IMR-90 (cell line): ENCODE measurements around the gene SUPT3H. TPM values are rescaled to one million over a fixed set of nuclear protein-coding genes. Genes with fewer than 3 reads are reported as not detected.

ENCODE experiments used
- ATAC-seq: fragments of 200-7000 bp; cut with Tn5 transposase; 2 replicates; pipeline ENCODE4 v1.9.1; 2020; ENCODE audit warnings: low read depth, mild to moderate bottlenecking, moderate library complexity
- BruUV-seq: library from RNA; stranded (reverse); fragments of 400-500 nt; replicated peaks from 2 replicates; lab custom pipeline; 2021; lab: Mats Ljungman, UMichigan
- CTCF ChIA-PET: fragments of 300-600 bp; formaldehyde crosslinking; extraction: SDS; loops from one replicate; lab custom pipeline; 2021; ENCODE audit warnings: antibody characterized with exemption; lab: Yijun Ruan, JAX
- POLR2A ChIA-PET: fragments of 300-600 bp; sonication (Branson Sonifier 250); formaldehyde crosslinking; loops from one replicate; lab custom pipeline; 2022; ENCODE audit warnings: antibody characterized with exemption; ENCODE audit not compliant: unreplicated experiment; lab: Charles Lee
- DNase-seq: peaks from one replicate; pipeline ENCODE4 v3.0.0; 2013
- H2AFZ ChIP-seq: replicated peaks from 2 replicates; pipeline ENCODE3; 2013; ENCODE audit warnings: low read length, mild to moderate bottlenecking; ENCODE audit not compliant: poor library complexity
- H2AK5ac ChIP-seq: 2 replicates; pipeline ENCODE4 v1.6.1; 2013; ENCODE audit warnings: low read depth, low read length, inconsistent platforms
- H2AK9ac ChIP-seq: replicated peaks from 2 replicates; pipeline ENCODE3; 2013; ENCODE audit warnings: mild to moderate bottlenecking, low read depth, low read length, moderate library complexity; ENCODE audit not compliant: poor library complexity
- H2BK120ac ChIP-seq: 2 replicates; pipeline ENCODE4 v1.6.1; 2013; ENCODE audit warnings: low read depth, low read length, inconsistent platforms
- H2BK15ac ChIP-seq: 3 replicates; pipeline ENCODE4 v1.6.1; 2013; ENCODE audit warnings: low read depth, low read length, inconsistent platforms
- H2BK20ac ChIP-seq: 2 replicates; pipeline ENCODE4 v1.6.1; 2013; ENCODE audit warnings: low read depth, mild to moderate bottlenecking, inconsistent platforms, low read length, moderate library complexity
- H2BK5ac ChIP-seq: 2 replicates; pipeline ENCODE4 v1.6.1; 2013; ENCODE audit warnings: mild to moderate bottlenecking, low read depth, low read length, inconsistent platforms; ENCODE audit not compliant: poor library complexity, severe bottlenecking
- H3K14ac ChIP-seq: replicated peaks from 2 replicates; pipeline ENCODE4 v1.6.1; 2013; ENCODE audit warnings: low read depth, low read length, inconsistent platforms
- H3K18ac ChIP-seq: 2 replicates; pipeline ENCODE4 v1.6.1; 2013; ENCODE audit warnings: low read depth, low read length, control low read depth
- H3K23ac ChIP-seq: 2 replicates; pipeline ENCODE4 v1.6.1; 2013; ENCODE audit warnings: low read depth, low read length, inconsistent platforms
- H3K27ac ChIP-seq: 2 replicates; pipeline ENCODE4 v1.5.1; 2013; ENCODE audit warnings: mild to moderate bottlenecking, control low read depth, low read length; ENCODE audit not compliant: insufficient read depth
- H3K27me3 ChIP-seq: 2 replicates; pipeline ENCODE4 v1.6.1; 2013; ENCODE audit warnings: low read length; ENCODE audit not compliant: control insufficient read depth, insufficient read depth
- H3K36me3 ChIP-seq: 2 replicates; pipeline ENCODE4 v1.6.1; 2013; ENCODE audit warnings: low read length, mixed read lengths; ENCODE audit not compliant: control insufficient read depth, insufficient read depth
- H3K4ac ChIP-seq: 2 replicates; pipeline ENCODE4 v1.6.1; 2013; ENCODE audit warnings: low read depth, low read length, inconsistent platforms
- H3K4me1 ChIP-seq: 2 replicates; pipeline ENCODE4 v1.6.1; 2013; ENCODE audit warnings: low read length, mixed read lengths; ENCODE audit not compliant: control insufficient read depth, insufficient read depth
- H3K4me2 ChIP-seq: 2 replicates; pipeline ENCODE4 v1.6.1; 2013; ENCODE audit warnings: low read depth, mild to moderate bottlenecking, control low read depth, low read length, moderate library complexity
- H3K4me3 ChIP-seq: 2 replicates; pipeline ENCODE4 v1.5.1; 2013; ENCODE audit warnings: low read depth, mild to moderate bottlenecking, control low read depth, low read length, moderate library complexity; ENCODE audit not compliant: insufficient read depth
- H3K56ac ChIP-seq: 2 replicates; pipeline ENCODE4 v1.6.1; 2013; ENCODE audit warnings: low read length, inconsistent platforms; ENCODE audit not compliant: insufficient read depth; ENCODE audit errors: extremely low read depth
- H3K79me1 ChIP-seq, 2 experiments: 2 replicates each; pipeline ENCODE4 v1.6.1; 2013; ENCODE audit warnings: low read length in 2 of 2, inconsistent platforms in 1 of 2, low read depth in 1 of 2
- H3K9ac ChIP-seq: 2 replicates; pipeline ENCODE4 v1.6.1; 2013; ENCODE audit warnings: low read depth, low read length, control low read depth
- H3K9me1 ChIP-seq: 2 replicates; pipeline ENCODE4 v1.6.1; 2013; ENCODE audit warnings: low read length, inconsistent platforms; ENCODE audit not compliant: insufficient read depth
- H3K9me3 ChIP-seq: 2 replicates; pipeline ENCODE4 v1.6.1; 2013; ENCODE audit warnings: low read length; ENCODE audit not compliant: control insufficient read depth, insufficient read depth
- H4K20me1 ChIP-seq: 2 replicates; pipeline ENCODE4 v1.6.1; 2013; ENCODE audit warnings: low read length, inconsistent platforms; ENCODE audit not compliant: insufficient read depth
- H4K5ac ChIP-seq: 2 replicates; pipeline ENCODE4 v1.6.1; 2013; ENCODE audit warnings: mild to moderate bottlenecking, low read depth, low read length, control low read depth
- H4K8ac ChIP-seq, 2 experiments: 2 replicates each; pipeline ENCODE4 v1.6.1; 2013; ENCODE audit warnings: low read depth in 2 of 2, low read length in 2 of 2, control low read depth in 1 of 2, inconsistent platforms in 1 of 2
- H4K91ac ChIP-seq: 2 replicates; pipeline ENCODE4 v1.6.1; 2013; ENCODE audit warnings: low read depth, low read length, inconsistent platforms; ENCODE audit not compliant: insufficient read depth
- CEBPB ChIP-seq: IDR thresholded peaks from 2 replicates; pipeline ENCODE4 v1.6.1; 2012; ENCODE audit warnings: low read depth, low read length, improper control_type of control experiment
- CHD1 ChIP-seq: IDR thresholded peaks from 2 replicates; pipeline ENCODE4 v1.6.1; 2012; ENCODE audit warnings: low read depth, low read length, improper control_type of control experiment
- CTCF ChIP-seq: conservative IDR thresholded peaks from 2 replicates; pipeline ENCODE4 v1.5.1; 2012; ENCODE audit warnings: mild to moderate bottlenecking, low read depth, low read length, improper control_type of control experiment
- ELK1 ChIP-seq: fragments of 150-350 bp; IDR thresholded peaks from 2 replicates; pipeline ENCODE4 v1.6.1; 2016; ENCODE audit warnings: low read depth, mild to moderate bottlenecking, low read length, moderate library complexity, borderline replicate concordance
- FOS ChIP-seq: fragments of 150-350 bp; IDR thresholded peaks from 2 replicates; pipeline ENCODE4 v1.6.1; 2016; ENCODE audit warnings: low read depth, low read length
- MAZ ChIP-seq: IDR thresholded peaks from 2 replicates; pipeline ENCODE4 v1.6.1; 2012; ENCODE audit warnings: low read depth, mild to moderate bottlenecking, low read length, improper control_type of control experiment, moderate library complexity, borderline replicate concordance
- MXI1 ChIP-seq: IDR thresholded peaks from 2 replicates; pipeline ENCODE4 v1.6.1; 2012; ENCODE audit warnings: low read depth, mild to moderate bottlenecking, low read length, moderate library complexity, borderline replicate concordance
- NFE2L2 ChIP-seq: fragments of 150-350 bp; IDR thresholded peaks from 2 replicates; pipeline ENCODE4 v1.6.1; 2016; ENCODE audit warnings: low read depth, mild to moderate bottlenecking, low read length
- POLR2A ChIP-seq: IDR thresholded peaks from 2 replicates; pipeline ENCODE4 v1.6.1; 2012; ENCODE audit warnings: mild to moderate bottlenecking, low read depth, low read length
- RAD21 ChIP-seq: IDR thresholded peaks from 2 replicates; pipeline ENCODE4 v1.6.1; 2012; ENCODE audit warnings: low read length, improper control_type of control experiment
- RCOR1 ChIP-seq: IDR thresholded peaks from 2 replicates; pipeline ENCODE4 v1.6.1; 2012; ENCODE audit warnings: mild to moderate bottlenecking, low read length, improper control_type of control experiment; ENCODE audit not compliant: insufficient replicate concordance
- RFX5 ChIP-seq: IDR thresholded peaks from 2 replicates; pipeline ENCODE4 v1.8.0; 2012; ENCODE audit warnings: low read depth, mild to moderate bottlenecking, low read length, moderate library complexity
- SMC3 ChIP-seq: fragments of 150-350 bp; IDR thresholded peaks from 2 replicates; pipeline ENCODE4 v1.6.1; 2016; ENCODE audit warnings: low read depth, mild to moderate bottlenecking, antibody characterized with exemption, low read length, moderate library complexity
- USF2 ChIP-seq: fragments of 150-350 bp; IDR thresholded peaks from 2 replicates; pipeline ENCODE4 v1.6.1; 2017; ENCODE audit warnings: mild to moderate bottlenecking, antibody characterized with exemption, low read length, low read depth
- WGBS, 2 experiments: methylation state at CpG; one replicate each; pipeline versions ENCODE4 v1.1.5 to v1.1.7; 2013; ENCODE audit warnings: missing lambda C conversion rate in 2 of 2; ENCODE audit not compliant: insufficient read length in 1 of 2; ENCODE audit errors: extremely low coverage in 2 of 2; 5-methylcytosine and 5-hydroxymethylcytosine counted together
- dilution Hi-C: fragments of 300-500 bp; cut with HindIII; formaldehyde crosslinking; loops from one replicate; pipeline ENCODE4 v1.14.3; 2018; ENCODE audit warnings: low sequenced_read_pairs; ENCODE audit not compliant: unreplicated experiment
- in situ Hi-C: fragments of 300-500 bp; cut with MboI; formaldehyde crosslinking; loops from 3 replicates; pipeline ENCODE4 v1.14.3; 2019; ENCODE audit warnings: low sequenced_read_pairs, inconsistent platforms, mixed read lengths
- intact Hi-C: fragments of 100-400 bp; cut with micrococcal nuclease; formaldehyde crosslinking; loops from 2 replicates; pipeline ENCODE4 v1.10.0; 2022
- polyA plus RNA-seq, 3 experiments: library from polyadenylated mRNA; depleted of rRNA; stranded (reverse); fragments of >200 nt; gene quantifications; 2 replicates each; pipeline ENCODE4 v1.2.3, GENCODE V29; 2012; ENCODE audit warnings: low replicate concordance in 1 of 3
- total RNA-seq: library from RNA; depleted of rRNA; stranded (reverse); fragments of >200 nt; gene quantifications from 2 replicates; pipeline ENCODE4 v1.2.3, GENCODE V29; 2012

The SUPT3H gene
- total and polyA plus RNA-seq, 2 of the 4 experiments (the other 2 are of a cell fraction) = 4.5 to 5.0 TPM

GRCh38 chr6:44915111-44915510 lies 462.6 kb downstream of the SUPT3H start:
- Histone ChIP-seq H2AK5ac (no peak overlapping the region), H4K5ac (no peak overlapping the region), H3K79me1 (no peaks in the 10 kb centered on the region), H3K4me2 (no peak overlapping the region), H3K14ac (no peak overlapping the region), H2BK5ac (no peak overlapping the region), H4K8ac (no peak overlapping the region), H3K9ac (no peak overlapping the region), H3K23ac (no peak overlapping the region), H2BK120ac (no peak overlapping the region), H3K36me3 (no peaks in the 10 kb centered on the region), H2BK20ac (no peak overlapping the region), H3K9me3 (no peaks in the 10 kb centered on the region), H2AFZ (no peak overlapping the region), H3K4me3 (no peak overlapping the region), H3K27ac (no peak overlapping the region), H4K20me1 (no peaks in the 10 kb centered on the region), H3K9me1 (no peaks in the 10 kb centered on the region), H3K18ac (no peak overlapping the region), H4K91ac (no peak overlapping the region), H2BK15ac (no peak overlapping the region), H3K4me1 (no peaks in the 10 kb centered on the region), H3K4ac (no peak overlapping the region), H2AK9ac (no peak overlapping the region), H3K56ac (no peak overlapping the region), H3K27me3 (no peaks in the 10 kb centered on the region)
- in situ Hi-C loops (no loop called here), intact Hi-C loops (no loop called here), dilution Hi-C loops (no loop called here)
- ChIA-PET POLR2A (no interaction called here), CTCF (no interaction called here)
- no CpG with 5 or more reads among the region's 2 CpGs for WGBS, 2 experiments
- no TSS peak for BruUV-seq
- ATAC-seq (no peak), DNase-seq (no peak)
- TF ChIP-seq NFE2L2 = no peak
- no peak for TF ChIP-seq RAD21
- no peak for TF ChIP-seq CHD1
- no peak for TF ChIP-seq CTCF
- no peak for TF ChIP-seq RCOR1
- no peak for TF ChIP-seq RFX5
- no peak for TF ChIP-seq ELK1
- TF ChIP-seq SMC3 = no peak
- no peak for TF ChIP-seq MAZ
- no peak for TF ChIP-seq POLR2A
- TF ChIP-seq USF2 = no peak
- TF ChIP-seq CEBPB = no peak
- no peak for TF ChIP-seq MXI1
- no peak for TF ChIP-seq FOS
